WI38 (cell line): ENCODE results near the gene PDCD2L.

Experiments
- H3K4me3 ChIP-seq: 2 replicates; pipeline ENCODE4 v1.5.1; 2011; ENCODE audit warnings: low read depth, mild to moderate bottlenecking, control low read depth, low read length
- TF ChIP-seq, protein P1 (sequence below): IDR thresholded peaks from 2 replicates; pipeline ENCODE4 v1.5.1; 2012; ENCODE audit warnings: low read depth, mild to moderate bottlenecking, control low read depth, low read length

PDCD2L gene, protein sequence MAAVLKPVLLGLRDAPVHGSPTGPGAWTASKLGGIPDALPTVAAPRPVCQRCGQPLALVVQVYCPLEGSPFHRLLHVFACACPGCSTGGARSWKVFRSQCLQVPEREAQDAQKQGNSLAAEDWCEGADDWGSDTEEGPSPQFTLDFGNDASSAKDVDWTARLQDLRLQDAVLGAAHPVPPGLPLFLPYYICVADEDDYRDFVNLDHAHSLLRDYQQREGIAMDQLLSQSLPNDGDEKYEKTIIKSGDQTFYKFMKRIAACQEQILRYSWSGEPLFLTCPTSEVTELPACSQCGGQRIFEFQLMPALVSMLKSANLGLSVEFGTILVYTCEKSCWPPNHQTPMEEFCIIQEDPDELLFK

DNA sequence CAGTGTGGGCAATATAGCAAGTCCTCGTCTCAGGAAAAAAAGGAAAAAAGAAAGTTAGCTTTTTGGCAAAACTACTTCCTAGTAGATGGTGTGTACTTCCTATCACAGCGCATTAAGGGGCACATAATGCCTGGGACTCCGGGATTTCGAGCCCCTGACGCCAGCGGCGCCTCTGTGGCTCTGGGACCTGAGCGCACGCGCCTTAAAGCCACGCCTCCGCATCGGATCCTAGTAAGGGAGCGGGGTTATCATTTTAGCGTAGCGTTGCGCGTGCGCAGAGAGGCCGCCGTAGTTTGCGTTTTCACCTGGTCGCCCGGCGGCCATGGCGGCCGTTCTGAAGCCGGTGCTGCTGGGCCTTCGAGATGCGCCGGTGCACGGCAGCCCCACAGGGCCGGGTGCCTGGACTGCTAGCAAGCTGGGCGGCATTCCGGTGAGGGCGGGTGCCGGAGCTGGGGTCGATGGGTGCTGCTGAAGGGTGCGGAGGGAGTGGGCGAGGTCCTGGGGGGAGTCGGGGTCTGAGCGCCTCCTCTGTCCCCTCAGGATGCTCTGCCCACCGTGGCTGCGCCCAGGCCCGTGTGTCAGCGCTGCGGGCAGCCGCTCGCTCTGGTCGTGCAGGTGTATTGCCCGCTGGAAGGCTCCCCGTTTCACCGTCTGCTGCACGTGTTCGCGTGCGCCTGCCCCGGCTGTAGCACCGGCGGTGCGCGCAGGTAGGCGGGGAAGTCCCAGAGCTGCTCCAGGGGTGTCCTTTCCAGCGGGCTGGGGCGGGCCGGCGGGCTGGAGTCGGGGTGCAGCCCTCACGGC lies at the start of gene PDCD2L:
Gene PDCD2L (plus strand): TSS at position 291 of the 801 bp plus-strand sequence. CDS start 32 bp downstream, at position 323.
- peak within 1 kb of the TSS; percentile 98 for H3K4me3 ChIP-seq
- TF ChIP-seq, protein P1, sequence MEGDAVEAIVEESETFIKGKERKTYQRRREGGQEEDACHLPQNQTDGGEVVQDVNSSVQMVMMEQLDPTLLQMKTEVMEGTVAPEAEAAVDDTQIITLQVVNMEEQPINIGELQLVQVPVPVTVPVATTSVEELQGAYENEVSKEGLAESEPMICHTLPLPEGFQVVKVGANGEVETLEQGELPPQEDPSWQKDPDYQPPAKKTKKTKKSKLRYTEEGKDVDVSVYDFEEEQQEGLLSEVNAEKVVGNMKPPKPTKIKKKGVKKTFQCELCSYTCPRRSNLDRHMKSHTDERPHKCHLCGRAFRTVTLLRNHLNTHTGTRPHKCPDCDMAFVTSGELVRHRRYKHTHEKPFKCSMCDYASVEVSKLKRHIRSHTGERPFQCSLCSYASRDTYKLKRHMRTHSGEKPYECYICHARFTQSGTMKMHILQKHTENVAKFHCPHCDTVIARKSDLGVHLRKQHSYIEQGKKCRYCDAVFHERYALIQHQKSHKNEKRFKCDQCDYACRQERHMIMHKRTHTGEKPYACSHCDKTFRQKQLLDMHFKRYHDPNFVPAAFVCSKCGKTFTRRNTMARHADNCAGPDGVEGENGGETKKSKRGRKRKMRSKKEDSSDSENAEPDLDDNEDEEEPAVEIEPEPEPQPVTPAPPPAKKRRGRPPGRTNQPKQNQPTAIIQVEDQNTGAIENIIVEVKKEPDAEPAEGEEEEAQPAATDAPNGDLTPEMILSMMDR, result no peak

DNA sequence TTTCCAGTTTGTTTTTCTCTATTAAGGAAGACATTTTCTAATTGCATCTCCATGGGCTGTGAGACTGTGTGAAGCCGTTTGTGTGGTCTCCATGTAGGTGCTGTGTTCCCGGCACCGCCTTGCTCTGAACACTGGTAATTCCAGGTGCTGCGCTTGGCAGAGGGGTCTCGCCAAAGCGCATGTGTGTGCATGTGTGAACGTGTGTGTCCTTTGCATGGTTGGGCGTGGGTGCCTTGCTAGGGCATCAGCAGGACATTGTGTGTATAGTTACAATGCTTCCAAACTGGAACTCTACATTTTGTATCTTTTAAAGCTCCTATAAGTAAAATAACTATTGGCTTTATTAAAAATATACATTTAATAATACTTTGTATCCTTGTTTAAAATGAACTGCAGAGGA lies 49.0 kb upstream of the PDCD2L start:
- TF ChIP-seq, protein P1, result no peak
- no peak overlapping the region for H3K4me3 ChIP-seq

DNA sequence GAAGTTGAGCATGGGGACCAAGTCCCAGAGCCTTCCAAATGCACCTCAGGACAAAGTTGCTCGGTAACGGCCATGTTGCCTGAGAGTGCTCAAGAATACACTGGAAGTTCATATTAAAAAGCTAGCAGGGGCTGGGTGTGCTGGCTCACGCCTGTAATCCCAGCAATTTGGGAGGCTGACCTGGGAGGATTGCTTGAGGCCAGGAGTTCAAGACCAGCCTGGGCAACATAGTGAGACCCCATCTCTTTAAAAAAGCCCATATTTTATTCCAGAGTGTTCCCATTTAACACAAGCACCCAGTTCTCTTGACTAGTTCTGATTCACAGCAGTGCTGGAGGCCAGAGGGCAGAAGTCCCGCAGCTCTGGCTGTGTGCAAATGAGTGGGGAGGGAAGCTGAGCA lies 47.3 kb upstream of the PDCD2L start:
- TF ChIP-seq, protein P1, result no peak

DNA sequence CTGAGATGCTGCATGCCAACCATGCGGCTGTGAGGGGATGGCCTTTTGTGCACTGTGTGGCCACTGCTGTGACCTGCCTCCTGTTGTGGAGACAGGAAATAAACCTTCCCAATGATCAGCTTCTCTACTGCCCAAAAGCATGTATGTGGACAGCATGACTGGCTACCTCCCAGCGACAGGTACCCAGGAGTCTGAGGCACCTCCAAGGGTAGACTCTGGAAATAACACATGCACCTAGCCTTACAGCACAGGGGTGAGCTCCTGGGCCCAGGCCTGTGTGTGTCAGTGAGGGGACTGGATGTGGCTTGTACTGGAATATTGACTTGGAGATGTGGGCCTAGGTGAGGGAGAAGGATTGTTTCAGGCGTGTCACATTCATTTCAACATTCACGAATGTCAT lies 46.8 kb upstream of the PDCD2L start:
- TF ChIP-seq, protein P1, result no peak
- H3K4me3 ChIP-seq, result no peak overlapping the region

More for the DNA sequence above, 47.3 kb upstream of the PDCD2L start:
- no peak overlapping the region for H3K4me3 ChIP-seq

DNA sequence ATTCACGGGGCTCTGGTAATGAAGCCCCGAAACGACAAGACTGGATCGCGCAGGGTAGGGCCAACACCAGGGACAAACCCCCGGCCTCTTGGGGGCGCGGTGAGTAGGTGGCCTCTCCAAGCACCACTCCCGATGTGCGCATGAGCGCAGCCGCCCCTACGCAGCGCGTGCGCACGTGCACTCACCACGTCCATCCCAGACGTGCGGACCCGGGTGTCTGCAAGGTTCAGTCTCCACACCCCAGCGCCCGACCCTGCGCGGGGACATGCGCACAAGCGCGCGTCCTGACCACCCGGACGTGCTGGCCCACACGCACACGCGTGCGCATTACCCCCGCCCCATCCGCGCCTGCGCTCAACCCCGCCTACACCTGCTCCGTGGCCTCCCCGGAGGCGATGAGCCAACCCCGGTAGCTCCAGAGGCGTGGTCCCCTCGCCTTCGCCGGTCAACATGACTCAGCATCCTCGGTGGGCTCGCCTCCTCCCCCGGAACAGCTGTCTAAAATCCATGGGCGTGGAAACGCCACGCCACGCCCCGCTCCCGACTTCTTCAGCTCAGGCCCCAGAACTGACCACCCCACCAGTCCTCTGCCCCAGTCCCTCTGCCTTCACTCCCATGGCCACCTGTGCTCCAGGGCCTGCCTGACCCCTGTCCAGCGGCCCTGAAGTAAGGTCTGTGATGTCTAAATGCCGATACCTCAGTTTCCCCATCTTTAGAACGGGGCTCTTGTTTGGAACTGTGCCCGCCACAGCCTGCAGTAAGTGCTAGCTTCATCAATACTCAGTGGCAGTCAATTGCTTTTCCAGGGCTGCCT lies 44.9 kb upstream of the PDCD2L start:
- TF ChIP-seq, protein P1, result peak; percentile 35

DNA sequence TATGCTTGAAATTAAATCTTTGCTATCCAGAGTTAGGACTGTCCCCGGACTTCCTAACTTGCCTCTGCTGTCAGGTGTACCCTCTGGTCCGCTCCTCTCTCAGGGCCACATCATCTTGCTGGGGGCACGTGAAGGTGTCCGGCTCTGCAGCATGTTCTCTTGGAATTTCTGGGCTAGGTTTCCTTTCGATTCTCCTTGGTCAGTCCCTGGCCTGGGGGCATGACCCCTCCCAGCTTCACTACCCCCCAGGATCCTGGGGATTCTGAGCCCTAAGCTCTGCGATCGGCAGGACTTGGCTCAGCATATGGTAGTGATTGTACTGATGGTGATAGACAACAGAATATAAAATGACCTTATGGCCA lies 44.3 kb upstream of the PDCD2L start:
- TF ChIP-seq, protein P1, result no peak
- peak overlapping the region; percentile 50 for H3K4me3 ChIP-seq

More for the DNA sequence above, 44.9 kb upstream of the PDCD2L start:
- peak overlapping the region; percentile 50 for H3K4me3 ChIP-seq
